Measurements from ENCODE around the gene SWAP70. TPM values are rescaled to one million over a fixed set of nuclear protein-coding genes. Genes with fewer than 3 reads are reported as not detected.

Gene SWAP70
- total and polyA plus RNA-seq, 2 of the 8 experiments (the other 6 are each of a cell fraction or from before 2014, with no cell fraction given): 14.8 to 37.5 TPM

GRCh38 chr11:9692691-9693090 is 28.8 kb downstream of the SWAP70 start:
- H3K23ac ChIP-seq (ENCODE audit: insufficient read length): no peak overlapping the region
- no peak overlapping the region for H2BK120ac ChIP-seq (replicated peaks; ENCODE audit: low read depth, low read length)
- no peak overlapping the region for H2AFZ ChIP-seq (ENCODE audit: low read length)
- no peak for DNase-seq (ENCODE audit: low read depth in 1 of 2, low spot score in 2 of 2)
- no peak overlapping the region for H4K5ac ChIP-seq (ENCODE audit: insufficient read length, low read depth, low read length)
- H3K27ac ChIP-seq (ENCODE audit: low read depth, low read length): no peak overlapping the region
- H3K27me3 ChIP-seq (replicated peaks in 1 of 4; ENCODE audit: control insufficient read depth in 3 of 4, extremely low read depth in 1 of 4, insufficient read depth in 3 of 4, low read length in 3 of 4): no peaks in the 10 kb centered on the region
- H3K56ac ChIP-seq (replicated peaks; ENCODE audit: insufficient read length, low read depth, low read length): no peak overlapping the region
- H4K20me1 ChIP-seq (replicated peaks in 1 of 2; ENCODE audit: control insufficient read depth in 1 of 2, insufficient read depth in 2 of 2, low read length in 2 of 2): peaks cover 0 to 9% of the 10 kb centered on the region in 2 experiments
- no peak overlapping the region for H3K14ac ChIP-seq (ENCODE audit: insufficient read length)
- H2BK15ac ChIP-seq (ENCODE audit: low read length): no peak overlapping the region
- no peak overlapping the region for H3K4ac ChIP-seq (replicated peaks; ENCODE audit: insufficient read length, low read depth, low read length)
- ChIA-PET POLR2A (ENCODE audit: partially characterized antibody) (interaction anchor here (0.6 to 1.9 kb wide), 2 partner anchors 10 to 1039 kb away, joined by 3 to 5 read pairs; no protein-coding TSS in a partner anchor), CTCF (ENCODE audit: partially characterized antibody) (interaction anchor here (0.6 to 1.8 kb wide), 6 partner anchors 18 to 186 kb away, joined by 3 to 7 read pairs (median 4); no protein-coding TSS in a partner anchor)
- H3K18ac ChIP-seq (ENCODE audit: extremely low read depth, low read length): no peak overlapping the region
- H3K4me1 ChIP-seq (replicated peaks in 1 of 4; ENCODE audit: control insufficient read depth in 3 of 4, insufficient read depth in 4 of 4, low read length in 3 of 4): peaks cover 3 to 14% (median 11%) of the 10 kb centered on the region in 4 experiments; a peak in 6 of 7 replicates
- H3K23me2 ChIP-seq (ENCODE audit: low read depth, low read length): no peaks in the 10 kb centered on the region
- 79% methylated on average over 2 of the region's 2 CpGs; no CpG with 5 or more reads in 1 of the 2 experiments for WGBS, 2 experiments (ENCODE audit: extremely low coverage in 1 of 2, insufficient coverage in 1 of 2, insufficient read length in 1 of 2, insufficient replicate concordance in 2 of 2, low coverage in 1 of 2, low lambda C conversion rate in 2 of 2, missing lambda C conversion rate in 1 of 2)
- H3K9ac ChIP-seq (replicated peaks in 1 of 4; ENCODE audit: extremely low read depth in 1 of 4, low read depth in 3 of 4, low read length in 3 of 4): no peak overlapping the region
- H3K79me1 ChIP-seq (ENCODE audit: low read depth, low read length): peaks cover 4% of the 10 kb centered on the region
- no peak for FAIRE-seq
- H2BK20ac ChIP-seq (ENCODE audit: low read length): no peak overlapping the region
- H2BK5ac ChIP-seq (ENCODE audit: low read depth, low read length): no peak overlapping the region
- H3K36me3 ChIP-seq (ENCODE audit: control insufficient read depth in 2 of 4, insufficient read depth in 4 of 4, low read length in 3 of 4): peaks cover 0 to 18% (median 8%) of the 10 kb centered on the region in 4 experiments; a peak in 6 of 8 replicates
- H3K9me3 ChIP-seq (ENCODE audit: insufficient read depth in 2 of 2, low read depth in 1 of 2, low read length in 1 of 2): no peaks in the 10 kb centered on the region; a peak in 1 of 4 replicates
- H3K4me2 ChIP-seq (ENCODE audit: insufficient read depth in 1 of 2, low read depth in 2 of 2, low read length in 2 of 2): no peak overlapping the region
- no peak overlapping the region for H4K91ac ChIP-seq (replicated peaks; ENCODE audit: insufficient read length, low read length)
- H3K79me2 ChIP-seq (ENCODE audit: control insufficient read depth in 1 of 2, insufficient read depth in 2 of 2, low read length in 2 of 2): peaks cover 0 to 44% of the 10 kb centered on the region in 2 experiments; a peak in 3 of 4 replicates
- no peak overlapping the region for H3K4me3 ChIP-seq (ENCODE audit: extremely low read depth in 1 of 4, insufficient read depth in 2 of 4, low read depth in 3 of 4, low read length in 4 of 4)
- H2BK12ac ChIP-seq (ENCODE audit: low read depth, low read length): no peak overlapping the region
- no peak overlapping the region for H4K8ac ChIP-seq (ENCODE audit: extremely low read depth, insufficient read depth, low read length)
- H2AK5ac ChIP-seq (ENCODE audit: low read depth, low read length): no peak overlapping the region
- TF ChIP-seq TCF12 (IDR thresholded peaks at IDR 0.05; ENCODE audit: low read depth, low read length) (no peak), SRF (IDR thresholded peaks at IDR 0.05; ENCODE audit: low read depth, low read length) (no peak), SP1 (IDR thresholded peaks at IDR 0.05; ENCODE audit: low read depth, low read length) (no peak), POU5F1 (IDR thresholded peaks at IDR 0.05; ENCODE audit: low read depth, low read length) (no peak), RFX5 (IDR thresholded peaks at IDR 0.05; ENCODE audit: borderline replicate concordance, low read depth, low read length) (no peak), ASH2L (IDR thresholded peaks at IDR 0.05; ENCODE audit: low read length) (no peak), NANOG (IDR thresholded peaks at IDR 0.05; ENCODE audit: insufficient read depth, low read depth, low read length, poor library complexity, severe bottlenecking) (no peak), TAF7 (optimal IDR thresholded peaks at IDR 0.05; ENCODE audit: borderline replicate concordance, low read depth, low read length) (no peak), SIRT6 (IDR thresholded peaks at IDR 0.05; ENCODE audit: low read length) (no peak), BRCA1 (IDR thresholded peaks at IDR 0.05; ENCODE audit: low read depth, low read length) (no peak), EP300 (IDR thresholded peaks at IDR 0.05; ENCODE audit: borderline replicate concordance in 1 of 2, low read depth in 2 of 2, low read length in 2 of 2) (no peak), SAP30 (IDR thresholded peaks at IDR 0.05; ENCODE audit: insufficient read depth, insufficient replicate concordance, low read length) (no peak), CTBP2 (IDR thresholded peaks at IDR 0.05; ENCODE audit: borderline replicate concordance, insufficient read depth, insufficient read length, low read length) (no peak)
- TF ChIP-seq, protein P1, sequence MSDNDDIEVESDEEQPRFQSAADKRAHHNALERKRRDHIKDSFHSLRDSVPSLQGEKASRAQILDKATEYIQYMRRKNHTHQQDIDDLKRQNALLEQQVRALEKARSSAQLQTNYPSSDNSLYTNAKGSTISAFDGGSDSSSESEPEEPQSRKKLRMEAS (IDR thresholded peaks at IDR 0.05): no peak
